ENCODE results near the gene BCORL1.

BCORL1 gene

DNA sequence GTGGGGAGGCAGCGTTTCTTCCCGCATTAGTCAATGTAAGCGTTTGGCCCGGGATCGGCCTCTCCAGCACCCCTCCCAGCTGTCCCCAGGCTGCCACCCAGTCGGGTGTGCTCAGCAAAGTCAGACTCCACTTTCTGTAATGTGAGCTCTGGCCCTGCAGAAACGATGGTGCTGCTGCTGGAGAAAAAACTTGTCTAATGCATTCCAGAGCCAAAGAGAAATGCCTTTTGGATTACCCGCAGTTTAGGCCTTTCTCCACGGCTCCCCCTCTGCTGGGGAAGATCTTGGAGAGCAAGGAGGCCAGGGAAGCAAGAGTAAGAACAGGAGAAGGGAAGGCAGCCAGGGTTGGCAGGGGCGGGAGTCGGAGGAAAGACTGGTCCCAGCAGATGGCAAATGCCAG is 72.7 kb downstream of the BCORL1 start:
- no peak overlapping the region for H3K27ac ChIP-seq
- H3K9me3 ChIP-seq (ENCODE audit: severe bottlenecking) = no peaks in the 10 kb centered on the region
- no peak for DNase-seq
- peaks cover 12% of the 10 kb centered on the region for H3K27me3 ChIP-seq (ENCODE audit: insufficient read depth, low read depth, severe bottlenecking)
- TF ChIP-seq, protein P1, sequence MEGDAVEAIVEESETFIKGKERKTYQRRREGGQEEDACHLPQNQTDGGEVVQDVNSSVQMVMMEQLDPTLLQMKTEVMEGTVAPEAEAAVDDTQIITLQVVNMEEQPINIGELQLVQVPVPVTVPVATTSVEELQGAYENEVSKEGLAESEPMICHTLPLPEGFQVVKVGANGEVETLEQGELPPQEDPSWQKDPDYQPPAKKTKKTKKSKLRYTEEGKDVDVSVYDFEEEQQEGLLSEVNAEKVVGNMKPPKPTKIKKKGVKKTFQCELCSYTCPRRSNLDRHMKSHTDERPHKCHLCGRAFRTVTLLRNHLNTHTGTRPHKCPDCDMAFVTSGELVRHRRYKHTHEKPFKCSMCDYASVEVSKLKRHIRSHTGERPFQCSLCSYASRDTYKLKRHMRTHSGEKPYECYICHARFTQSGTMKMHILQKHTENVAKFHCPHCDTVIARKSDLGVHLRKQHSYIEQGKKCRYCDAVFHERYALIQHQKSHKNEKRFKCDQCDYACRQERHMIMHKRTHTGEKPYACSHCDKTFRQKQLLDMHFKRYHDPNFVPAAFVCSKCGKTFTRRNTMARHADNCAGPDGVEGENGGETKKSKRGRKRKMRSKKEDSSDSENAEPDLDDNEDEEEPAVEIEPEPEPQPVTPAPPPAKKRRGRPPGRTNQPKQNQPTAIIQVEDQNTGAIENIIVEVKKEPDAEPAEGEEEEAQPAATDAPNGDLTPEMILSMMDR (IDR thresholded peaks at IDR 0.05; ENCODE audit: low read depth, low read length) = no peak
- H3K36me3 ChIP-seq = peaks cover 8% of the 10 kb centered on the region; the same call in 1 of the 2 replicates
- no peak overlapping the region for H3K4me3 ChIP-seq (ENCODE audit: low read depth, low read length)

- H3K36me3 ChIP-seq = peaks cover 8% of the 10 kb centered on the region; the same call in 1 of the 2 replicates
- H3K4me3 ChIP-seq (ENCODE audit: low read depth, low read length) = no peak overlapping the region
- peaks cover 12% of the 10 kb centered on the region for H3K27me3 ChIP-seq (ENCODE audit: insufficient read depth, low read depth, severe bottlenecking)
- no peaks in the 10 kb centered on the region for H3K9me3 ChIP-seq (ENCODE audit: severe bottlenecking)
- no peak for DNase-seq
- TF ChIP-seq, protein P1 (IDR thresholded peaks at IDR 0.05; ENCODE audit: low read depth, low read length) = no peak
- H3K27ac ChIP-seq = no peak overlapping the region
Measured at GRCh38 chrX:130055899-130056298, 73.5 kb downstream of the BCORL1 start.

GRCh38 chrX:130057209-130057608 is 74.8 kb downstream of the BCORL1 start:
- peaks cover 7% of the 10 kb centered on the region for H3K27me3 ChIP-seq (ENCODE audit: insufficient read depth, low read depth, severe bottlenecking)
- TF ChIP-seq, protein P1 (IDR thresholded peaks at IDR 0.05; ENCODE audit: low read depth, low read length) = no peak
- H3K9me3 ChIP-seq (ENCODE audit: severe bottlenecking) = no peaks in the 10 kb centered on the region
- H3K4me3 ChIP-seq (ENCODE audit: low read depth, low read length) = no peak overlapping the region
- H3K27ac ChIP-seq = no peak overlapping the region
- peaks cover 2% of the 10 kb centered on the region; the same call in 1 of the 2 replicates for H3K36me3 ChIP-seq
- DNase-seq = no peak

- Histone ChIP-seq H3K36me3 (no peaks in the 10 kb centered on the region; the same call in 1 of the 2 replicates), H3K4me3 (ENCODE audit: low read depth, low read length) (no peak overlapping the region), H3K27ac (no peak overlapping the region), H3K9me3 (ENCODE audit: severe bottlenecking) (no peaks in the 10 kb centered on the region), H3K27me3 (ENCODE audit: insufficient read depth, low read depth, severe bottlenecking) (peaks cover 7% of the 10 kb centered on the region)
- DNase-seq = no peak
- TF ChIP-seq, protein P1 (IDR thresholded peaks at IDR 0.05; ENCODE audit: low read depth, low read length) = no peak
Measured at GRCh38 chrX:130058652-130059051, 76.2 kb downstream of the BCORL1 start.

- peak overlapping the region; percentile 40 for H3K4me3 ChIP-seq (ENCODE audit: low read depth, low read length)
Measured at GRCh38 chrX:130060122-130061069, 78.0 kb downstream of the BCORL1 start.

More at GRCh38 chrX:130060122-130061069, 78.0 kb downstream of the BCORL1 start:
- Histone ChIP-seq H3K9me3 (ENCODE audit: severe bottlenecking) (no peaks in the 10 kb centered on the region), H3K27ac (peak overlapping the region; percentile 82), H3K36me3 (no peaks in the 10 kb centered on the region; the same call in 1 of the 2 replicates), H3K27me3 (ENCODE audit: insufficient read depth, low read depth, severe bottlenecking) (peaks cover 6% of the 10 kb centered on the region)
- peak; percentile 78 for DNase-seq
- TF ChIP-seq, protein P1 (IDR thresholded peaks at IDR 0.05; ENCODE audit: low read depth, low read length) = peak; percentile 83
